ENCODE data around the gene BMP4. TPM values are rescaled to one million over a fixed set of nuclear protein-coding genes. Genes with fewer than 3 reads are reported as not detected.

BMP4 gene
- total RNA-seq, 1 donor from 2014 or later: 3.7 TPM

DNA sequence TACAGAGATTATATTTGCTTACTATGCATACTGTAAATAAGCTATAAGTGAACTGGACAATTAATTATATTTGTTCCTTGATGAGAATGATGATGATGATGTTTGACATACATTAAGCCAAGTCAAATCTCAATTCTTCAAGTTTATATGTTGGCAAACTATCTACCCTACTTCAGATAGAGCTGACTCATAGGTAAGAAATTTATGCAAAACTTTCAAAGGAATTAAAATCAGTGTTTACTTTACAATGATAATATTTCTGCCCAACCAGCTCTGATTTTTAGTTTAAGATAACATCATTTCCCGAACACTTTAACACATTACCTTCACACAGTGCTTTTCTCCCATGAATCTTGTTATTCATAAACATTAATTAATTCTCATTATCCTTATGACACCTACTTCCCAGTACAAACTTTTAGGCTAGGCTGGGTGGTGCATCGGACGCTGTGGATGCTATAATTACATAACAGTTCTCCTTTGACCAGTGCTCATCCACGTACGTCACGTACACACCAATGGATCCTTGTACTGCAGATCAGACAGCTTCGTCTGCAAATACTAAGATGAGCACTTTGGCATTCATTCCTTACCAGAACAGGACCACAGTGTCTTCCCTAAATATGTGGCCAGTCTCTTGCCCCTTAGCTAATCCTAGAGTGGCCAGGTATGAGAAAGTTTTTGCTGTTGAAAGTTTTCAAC lies 18.3 kb downstream of the BMP4 start:
- H3K9me3 Mint-ChIP-seq (ENCODE audit: unreplicated experiment): no peaks in the 10 kb centered on the region
- TF ChIP-seq CTCF (IDR thresholded peaks at IDR 0.05; ENCODE audit: partially characterized antibody, unreplicated experiment): no peak
- H3K27me3 Mint-ChIP-seq (ENCODE audit: unreplicated experiment): no peaks in the 10 kb centered on the region
- H3K4me1 Mint-ChIP-seq (ENCODE audit: low read depth, unreplicated experiment): no peaks in the 10 kb centered on the region
- DNase-seq: no peak
- no peaks in the 10 kb centered on the region for H3K36me3 Mint-ChIP-seq (ENCODE audit: unreplicated experiment)
- H3K27ac Mint-ChIP-seq (ENCODE audit: unreplicated experiment): no peak overlapping the region
- no peak overlapping the region for H3K4me3 Mint-ChIP-seq (ENCODE audit: unreplicated experiment)

DNA sequence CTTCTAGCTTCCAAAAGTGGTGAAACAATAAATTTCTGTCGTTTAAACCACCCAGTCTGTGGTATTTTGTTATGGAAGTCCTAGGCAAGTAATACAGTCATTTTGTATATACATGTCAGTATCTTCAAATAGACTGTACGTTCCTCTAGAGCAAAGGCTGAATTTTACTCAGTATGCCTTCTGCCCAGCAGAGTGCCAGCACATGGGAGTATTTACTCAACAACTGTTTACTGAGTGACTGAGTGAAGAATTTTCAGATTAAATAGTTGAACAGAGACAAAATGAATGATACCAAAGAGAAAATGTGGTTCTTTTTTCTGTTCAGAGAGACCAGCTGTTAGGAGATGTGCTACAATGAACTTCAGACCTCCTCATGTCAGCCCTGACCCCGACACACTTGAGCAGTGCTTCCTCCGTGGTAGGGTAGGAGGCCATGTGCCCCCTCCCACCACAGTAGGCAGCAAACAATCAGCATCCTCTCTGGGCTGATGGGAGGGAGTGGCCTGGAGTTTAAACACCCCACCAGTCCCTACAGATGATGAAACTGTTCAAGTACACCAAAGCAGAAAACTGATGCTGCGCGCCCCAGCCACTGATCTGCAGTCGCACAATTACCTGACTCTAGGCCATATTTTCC lies 21.7 kb downstream of the BMP4 start:
- H3K27ac Mint-ChIP-seq (ENCODE audit: unreplicated experiment): no peak overlapping the region
- H3K4me1 Mint-ChIP-seq (ENCODE audit: low read depth, unreplicated experiment): no peaks in the 10 kb centered on the region
- no peak overlapping the region for H3K4me3 Mint-ChIP-seq (ENCODE audit: unreplicated experiment)
- no peaks in the 10 kb centered on the region for H3K27me3 Mint-ChIP-seq (ENCODE audit: unreplicated experiment)
- no peaks in the 10 kb centered on the region for H3K9me3 Mint-ChIP-seq (ENCODE audit: unreplicated experiment)
- no peak for DNase-seq
- no peaks in the 10 kb centered on the region for H3K36me3 Mint-ChIP-seq (ENCODE audit: unreplicated experiment)
- TF ChIP-seq CTCF (IDR thresholded peaks at IDR 0.05; ENCODE audit: partially characterized antibody, unreplicated experiment): no peak

DNA sequence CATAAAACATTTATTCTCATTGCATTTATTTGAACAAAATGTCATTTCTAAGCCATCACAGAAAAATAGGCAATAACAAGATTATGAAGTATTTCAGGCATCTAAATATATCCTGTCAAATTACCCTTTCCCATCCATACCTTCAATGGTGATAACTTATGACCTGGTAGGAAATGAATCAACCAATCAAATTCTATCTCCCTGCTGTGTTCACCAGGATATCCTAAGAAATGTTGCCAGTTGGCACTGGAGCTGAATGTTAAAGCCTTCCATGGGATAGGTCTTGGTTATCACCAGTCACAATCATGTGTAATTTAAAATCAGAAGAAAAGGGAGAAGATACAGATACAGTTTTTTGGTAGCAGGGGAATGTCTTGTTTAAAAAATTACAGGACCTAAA lies 23.7 kb downstream of the BMP4 start:
- Mint-ChIP-seq H3K36me3 (ENCODE audit: unreplicated experiment) (no peaks in the 10 kb centered on the region), H3K27me3 (ENCODE audit: unreplicated experiment) (no peaks in the 10 kb centered on the region), H3K9me3 (ENCODE audit: unreplicated experiment) (no peaks in the 10 kb centered on the region)

GRCh38 chr14:53929871-53930715 lies 26.5 kb downstream of the BMP4 start:
- no peaks in the 10 kb centered on the region for H3K36me3 Mint-ChIP-seq (ENCODE audit: unreplicated experiment)
- H3K27ac Mint-ChIP-seq (ENCODE audit: unreplicated experiment): no peak overlapping the region
- TF ChIP-seq CTCF (IDR thresholded peaks at IDR 0.05; ENCODE audit: partially characterized antibody, unreplicated experiment): peak; percentile 35
- H3K4me3 Mint-ChIP-seq (ENCODE audit: unreplicated experiment): no peak overlapping the region
- no peaks in the 10 kb centered on the region for H3K9me3 Mint-ChIP-seq (ENCODE audit: unreplicated experiment)
- no peaks in the 10 kb centered on the region for H3K27me3 Mint-ChIP-seq (ENCODE audit: unreplicated experiment)
- H3K4me1 Mint-ChIP-seq (ENCODE audit: low read depth, unreplicated experiment): no peaks in the 10 kb centered on the region
- DNase-seq: no peak

More for the DNA sequence above, 23.7 kb downstream of the BMP4 start:
- no peak for TF ChIP-seq CTCF (IDR thresholded peaks at IDR 0.05; ENCODE audit: partially characterized antibody, unreplicated experiment)
- Mint-ChIP-seq H3K4me1 (ENCODE audit: low read depth, unreplicated experiment) (no peaks in the 10 kb centered on the region), H3K4me3 (ENCODE audit: unreplicated experiment) (no peak overlapping the region), H3K27ac (ENCODE audit: unreplicated experiment) (no peak overlapping the region)
- DNase-seq: no peak

Data from glutamatergic neuron (in vitro differentiated cells).